T follicular helper cell (primary cell): ENCODE data around the gene IL3.

Source experiments
- DNase-seq: peaks from one replicate; pipeline ENCODE4 v3.0.0-alpha.2; 2020; ENCODE audit warnings: low read depth
- total RNA-seq, 2 experiments: gene quantifications; one replicate each; lab custom pipeline; 2026; lab: John Stamatoyannopoulos, UW

The IL3 gene
- total RNA-seq = 0 to 12.9 reads per million in 2 experiments

DNA sequence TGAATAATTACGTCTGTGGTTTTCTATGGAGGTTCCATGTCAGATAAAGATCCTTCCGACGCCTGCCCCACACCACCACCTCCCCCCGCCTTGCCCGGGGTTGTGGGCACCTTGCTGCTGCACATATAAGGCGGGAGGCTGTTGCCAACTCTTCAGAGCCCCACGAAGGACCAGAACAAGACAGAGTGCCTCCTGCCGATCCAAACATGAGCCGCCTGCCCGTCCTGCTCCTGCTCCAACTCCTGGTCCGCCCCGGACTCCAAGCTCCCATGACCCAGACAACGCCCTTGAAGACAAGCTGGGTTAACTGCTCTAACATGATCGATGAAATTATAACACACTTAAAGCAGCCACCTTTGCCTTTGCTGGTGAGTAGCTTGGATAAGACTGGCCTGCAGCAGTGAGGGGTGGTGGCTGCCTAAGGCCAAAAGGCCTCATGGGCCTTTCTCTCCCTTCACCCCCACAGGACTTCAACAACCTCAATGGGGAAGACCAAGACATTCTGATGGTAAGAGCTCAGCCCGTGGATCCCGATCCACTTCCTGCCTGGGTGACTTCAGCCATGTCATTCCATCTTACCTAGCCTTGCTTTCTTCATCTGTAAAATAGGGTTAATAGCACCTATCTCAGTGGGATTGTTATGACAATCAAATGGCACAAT lies at the start of gene IL3:
Gene IL3, plus strand, starts transcription at position 155 of the 661 bp plus-strand sequence. Its CDS starts 52 bp downstream, at position 207.
- no peak for DNase-seq

- no peak for DNase-seq
Measured at GRCh38 chr5:132010989-132011621, 49.4 kb upstream of the IL3 start.

DNA sequence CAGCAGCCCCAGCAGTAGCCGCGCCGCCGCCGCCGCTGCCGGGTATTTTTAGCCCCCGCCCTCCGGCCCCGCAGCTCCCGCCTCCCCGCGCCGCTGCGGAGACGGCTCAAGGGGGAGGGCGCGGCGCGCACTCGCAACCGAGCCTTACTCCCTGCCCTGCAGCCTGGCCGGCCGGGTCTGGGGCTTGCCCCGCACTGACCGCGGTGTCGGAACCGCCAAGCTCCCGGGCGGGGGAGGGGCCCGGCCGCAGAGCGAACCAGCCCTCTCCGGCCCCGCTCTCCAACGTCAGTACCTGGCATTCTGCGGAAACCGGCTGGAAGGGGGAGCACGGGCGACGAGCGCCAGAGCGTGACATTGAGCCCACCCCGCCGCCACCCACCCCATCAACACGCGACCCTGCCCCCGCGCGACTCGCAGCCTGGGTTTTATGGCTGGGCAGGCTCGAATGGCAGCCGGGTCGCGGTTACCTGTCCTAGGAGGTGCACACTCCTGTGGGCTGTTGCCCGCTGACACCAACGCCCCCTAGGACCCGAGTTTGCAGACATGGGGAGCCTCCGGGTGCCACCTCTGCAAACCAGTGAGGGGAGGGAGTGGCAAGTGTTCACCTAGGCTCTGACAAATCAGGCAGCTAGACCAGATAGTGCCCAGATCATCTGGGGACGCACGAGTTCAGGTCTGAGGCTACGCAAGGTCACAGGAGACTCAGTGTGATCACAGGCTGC lies 48.7 kb upstream of the IL3 start, which contains the start of gene ACSL6:
Gene ACSL6, minus strand, starts transcription at position 37 of the 722 bp plus-strand sequence. CDS start 105 bp downstream, outside the sequence.
- DNase-seq = peak; percentile 20

- DNase-seq = no peak
Measured at GRCh38 chr5:132012371-132013005, 48.0 kb upstream of the IL3 start.

GRCh38 chr5:132013006-132013689 lies 47.3 kb upstream of the IL3 start:
- DNase-seq = no peak

GRCh38 chr5:132013711-132014110 lies 46.7 kb upstream of the IL3 start:
- DNase-seq = no peak

- no peak for DNase-seq
Measured at GRCh38 chr5:132016721-132017250, 43.7 kb upstream of the IL3 start.

- DNase-seq = no peak
Measured at GRCh38 chr5:132017316-132017715, 43.1 kb upstream of the IL3 start.

- no peak for DNase-seq
Measured at GRCh38 chr5:132017738-132018625, 42.5 kb upstream of the IL3 start.

- no peak for DNase-seq
Measured at GRCh38 chr5:132019337-132019736, 41.1 kb upstream of the IL3 start.

- DNase-seq = peak; percentile 40
Measured at GRCh38 chr5:132019857-132020555, 40.4 kb upstream of the IL3 start.

DNA sequence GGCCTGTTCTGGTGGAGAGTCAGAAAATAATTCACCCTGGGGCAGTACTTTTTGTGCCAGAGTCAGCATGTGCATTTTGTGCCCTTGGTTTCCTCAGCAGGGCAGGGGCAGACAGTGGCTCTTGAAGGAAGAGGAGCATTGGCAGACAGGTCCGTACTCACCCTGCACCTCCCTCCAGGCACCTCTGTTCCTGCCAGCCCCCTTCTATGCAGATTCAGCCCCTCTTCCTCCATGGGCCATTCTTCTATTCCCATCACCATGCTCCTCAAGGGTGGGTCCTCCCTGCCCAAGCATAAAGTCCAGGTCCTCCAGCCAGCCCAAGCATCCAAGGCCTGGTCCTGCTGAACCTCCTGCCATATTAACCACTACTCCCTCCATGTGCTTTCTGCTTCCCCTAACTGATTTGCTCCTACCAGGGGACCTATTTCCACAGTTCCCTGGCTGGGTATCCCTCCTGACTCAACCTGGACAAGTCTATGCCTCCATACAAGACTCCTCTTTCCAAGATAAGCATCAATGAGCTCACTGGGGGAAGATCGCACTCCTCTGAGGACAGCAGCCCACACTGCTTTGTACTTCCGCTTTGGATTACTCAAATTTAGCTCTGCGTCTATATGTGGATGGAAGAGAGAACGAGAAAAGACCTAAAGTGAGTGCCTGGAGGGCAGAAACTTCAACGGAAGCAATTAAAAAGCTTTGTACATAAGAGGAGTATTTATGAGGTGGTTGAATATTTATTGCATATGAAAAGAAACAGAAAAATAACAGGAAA lies 39.7 kb upstream of the IL3 start:
- no peak for DNase-seq

- no peak for DNase-seq
Measured at GRCh38 chr5:132021654-132022053, 38.8 kb upstream of the IL3 start.

DNA sequence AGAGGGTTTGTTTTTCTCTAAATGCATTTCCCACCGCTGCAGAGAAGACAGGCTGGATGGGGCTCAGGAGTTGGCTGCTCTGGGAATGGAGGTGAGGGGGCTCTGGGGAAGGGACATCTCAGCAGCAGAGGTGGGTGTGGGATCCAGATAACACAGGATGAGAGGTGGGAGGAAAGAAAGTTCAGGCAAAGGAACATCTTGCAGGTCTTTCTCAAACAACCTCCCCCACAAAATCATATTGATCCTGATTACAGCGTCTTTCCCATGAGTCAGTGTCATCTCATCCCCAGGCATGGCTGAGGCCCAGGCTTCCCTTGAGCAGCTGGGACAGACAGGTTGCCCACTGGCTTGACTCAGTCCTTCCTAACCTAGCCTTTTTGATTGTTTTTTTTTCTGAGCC lies 37.7 kb upstream of the IL3 start:
- DNase-seq = no peak

DNA sequence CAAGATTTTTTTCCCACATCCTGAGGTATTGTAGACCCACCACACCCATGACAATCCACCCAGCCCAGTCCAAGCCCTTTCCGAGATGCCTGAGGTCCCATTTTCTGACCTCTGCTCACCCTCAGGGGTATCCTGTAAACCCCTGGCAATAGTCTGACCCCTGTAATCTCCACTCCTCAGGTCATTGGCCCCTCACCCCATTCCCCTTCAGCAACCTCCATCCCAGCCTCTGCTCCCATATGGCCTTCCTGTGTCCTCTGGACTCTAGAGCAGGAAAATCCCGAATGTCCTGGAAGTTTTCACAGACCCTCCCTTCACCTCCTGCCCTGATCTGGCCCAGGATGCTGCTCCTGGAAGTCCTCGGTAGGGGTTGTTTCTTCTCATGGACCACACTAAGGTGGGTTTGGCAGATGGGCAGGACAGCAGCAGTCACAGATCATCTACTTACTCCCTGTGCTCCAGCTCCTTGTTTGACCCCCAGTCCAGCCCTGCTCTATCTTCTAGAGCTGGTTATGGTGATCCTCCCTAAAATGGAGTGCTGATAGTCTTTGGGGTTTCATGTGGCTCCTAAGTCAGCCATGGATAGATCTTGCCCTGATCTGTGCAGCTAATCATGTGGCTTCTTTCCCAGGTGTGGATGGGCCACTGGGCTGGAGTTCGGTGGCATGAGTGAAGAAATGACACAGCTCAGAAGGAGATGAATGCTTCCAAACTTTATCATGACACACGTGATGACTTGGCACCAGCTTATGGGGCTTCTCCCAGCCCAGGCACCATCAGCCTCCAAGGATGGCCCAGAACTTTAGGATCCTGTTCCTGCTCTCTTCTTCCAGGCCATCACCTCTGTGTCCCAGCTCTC lies 37.0 kb upstream of the IL3 start:
- DNase-seq = no peak

- DNase-seq = no peak
Measured at GRCh38 chr5:132024117-132024435, 36.4 kb upstream of the IL3 start.

DNA sequence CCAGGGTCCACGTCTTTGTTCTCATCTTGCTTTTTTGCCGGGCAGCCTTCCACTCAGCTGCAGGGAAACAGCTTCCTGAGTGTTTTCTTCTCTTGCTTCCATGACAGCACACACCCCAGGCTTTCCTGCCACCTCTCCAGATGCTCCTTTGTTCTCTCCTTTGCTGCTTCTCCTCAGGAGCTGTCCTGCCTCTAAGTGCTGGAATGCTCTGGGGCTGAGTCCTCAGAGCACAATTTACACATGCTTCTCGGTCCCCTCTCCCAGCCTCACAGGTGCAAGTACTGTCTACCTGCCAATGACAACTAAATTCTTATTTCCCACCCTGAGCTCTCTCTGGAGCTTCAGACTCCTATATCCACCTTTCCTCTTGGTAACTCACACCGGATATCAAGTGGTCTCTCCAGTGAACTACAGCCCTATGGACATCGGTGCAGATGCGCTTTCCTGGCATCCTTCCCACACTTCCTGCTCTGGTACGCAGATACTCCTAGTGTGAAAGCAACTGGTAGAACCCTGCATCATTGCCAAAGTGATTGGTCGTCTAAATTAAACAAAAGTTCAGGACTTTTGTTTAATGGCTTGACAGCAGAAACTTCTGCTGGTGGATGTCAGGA lies 35.6 kb upstream of the IL3 start:
- DNase-seq = no peak
